Measurements from ENCODE around the gene KCNQ1.

The KCNQ1 gene

GRCh38 chr11:2804701-2805387 is 360.0 kb downstream of the KCNQ1 start:
- no peak for DNase-seq

GRCh38 chr11:2805388-2806056 is 360.7 kb downstream of the KCNQ1 start:
- DNase-seq, result no peak

- DNase-seq, result no peak
Observed at GRCh38 chr11:2806351-2807024, 361.7 kb downstream of the KCNQ1 start.

- DNase-seq, result peak; percentile 33
Observed at GRCh38 chr11:2807025-2807681, 362.3 kb downstream of the KCNQ1 start.

- no peak for DNase-seq
Observed at GRCh38 chr11:2807801-2808241, 363.0 kb downstream of the KCNQ1 start.

- no peak for DNase-seq
Observed at GRCh38 chr11:2808850-2809846, 364.3 kb downstream of the KCNQ1 start.

- no peak for DNase-seq
Observed at GRCh38 chr11:2809854-2810253, 365.0 kb downstream of the KCNQ1 start.

- no peak for DNase-seq
Observed at GRCh38 chr11:2810411-2811205, 365.8 kb downstream of the KCNQ1 start.

- DNase-seq, result no peak
Observed at GRCh38 chr11:2811206-2812091, 366.6 kb downstream of the KCNQ1 start.

GRCh38 chr11:2812371-2812991 is 367.7 kb downstream of the KCNQ1 start:
- DNase-seq, result no peak

GRCh38 chr11:2813141-2813908 is 368.5 kb downstream of the KCNQ1 start:
- no peak for DNase-seq

GRCh38 chr11:2813968-2814367 is 369.2 kb downstream of the KCNQ1 start:
- DNase-seq, result no peak

- DNase-seq, result no peak
Observed at GRCh38 chr11:2814751-2815150, 369.9 kb downstream of the KCNQ1 start.

GRCh38 chr11:2815762-2816496 is 371.1 kb downstream of the KCNQ1 start:
- DNase-seq, result no peak

- DNase-seq, result no peak
Observed at GRCh38 chr11:2816523-2816922, 371.7 kb downstream of the KCNQ1 start.

- DNase-seq, result no peak
Observed at GRCh38 chr11:2816941-2817421, 372.2 kb downstream of the KCNQ1 start.

GRCh38 chr11:2817431-2817830 is 372.6 kb downstream of the KCNQ1 start:
- no peak for DNase-seq

- no peak for DNase-seq
Observed at GRCh38 chr11:2818021-2818420, 373.2 kb downstream of the KCNQ1 start.
